HepG2 (cell line): Measurements from ENCODE around the gene RPS19BP1. TPM values are rescaled to one million over a fixed set of nuclear protein-coding genes. Genes with fewer than 3 reads are reported as not detected.

Source experiments
- AHR ChIP-seq: IDR thresholded peaks from 2 replicates; pipeline ENCODE4 v1.6.1; 2018; ENCODE audit warnings: missing genetic modification reagents, missing compliant biosample characterization
- BCL3 ChIP-seq: sonication (generic); formaldehyde crosslinking; IDR thresholded peaks from 2 replicates; pipeline ENCODE4 v1.5.1; 2020; ENCODE audit warnings: mild to moderate bottlenecking, missing genetic modification reagents, moderate library complexity
- HDAC1 ChIP-seq: sonication (generic); formaldehyde crosslinking; IDR thresholded peaks from 2 replicates; pipeline ENCODE4 v1.5.1; 2020; ENCODE audit warnings: mild to moderate bottlenecking, missing genetic modification reagents
- IRX3 ChIP-seq: sonication (generic); formaldehyde crosslinking; IDR thresholded peaks from 2 replicates; pipeline ENCODE4 v1.8.1; 2023; ENCODE audit warnings: mild to moderate bottlenecking, low read depth, missing genetic modification reagents, borderline replicate concordance
- KAT8 ChIP-seq: IDR thresholded peaks from 2 replicates; pipeline ENCODE4 v1.6.1; 2016; ENCODE audit warnings: missing genetic modification reagents, missing compliant biosample characterization
- MAF1 ChIP-seq: sonication (generic); formaldehyde crosslinking; IDR thresholded peaks from 2 replicates; pipeline ENCODE4 v1.5.0; 2020; ENCODE audit warnings: missing genetic modification reagents, borderline replicate concordance
- MEIS1 ChIP-seq: sonication (generic); formaldehyde crosslinking; IDR thresholded peaks from 2 replicates; pipeline ENCODE4 v1.9.0; 2021; ENCODE audit warnings: mild to moderate bottlenecking, missing genetic modification reagents, moderate library complexity, borderline replicate concordance
- MIXL1 ChIP-seq: IDR thresholded peaks from 2 replicates; pipeline ENCODE4 v1.6.1; 2016
- MLLT10 ChIP-seq: sonication (generic); formaldehyde crosslinking; IDR thresholded peaks from 2 replicates; pipeline ENCODE4 v1.4.0; 2020; ENCODE audit warnings: missing genetic modification reagents
- NFE2L2 ChIP-seq: fragments of 150-350 bp; IDR thresholded peaks from 2 replicates; pipeline ENCODE4 v1.6.1; 2014; ENCODE audit warnings: low read length
- NPAS2 ChIP-seq: sonication (generic); formaldehyde crosslinking; IDR thresholded peaks from 2 replicates; pipeline ENCODE4 v1.8.0; 2022; ENCODE audit warnings: mild to moderate bottlenecking, missing genetic modification reagents, borderline replicate concordance
- RBM39 ChIP-seq: fragments of 200-400 bp; formaldehyde crosslinking; IDR thresholded peaks from one replicate; pipeline ENCODE4 v1.6.1; 2018; ENCODE audit warnings: antibody characterized with exemption, mild to moderate bottlenecking, low read depth, low read length; ENCODE audit not compliant: poor library complexity, severe bottlenecking
- SAP130 ChIP-seq: IDR thresholded peaks from 2 replicates; pipeline ENCODE4 v1.6.1; 2016; ENCODE audit warnings: low read depth
- SPEN ChIP-seq: sonication (generic); formaldehyde crosslinking; IDR thresholded peaks from 2 replicates; pipeline ENCODE4 v1.5.1; 2020; ENCODE audit warnings: low read depth, mild to moderate bottlenecking, missing genetic modification reagents
- TBX2 ChIP-seq: sonication (generic); formaldehyde crosslinking; IDR thresholded peaks from 2 replicates; pipeline ENCODE4 v1.5.0; 2020; ENCODE audit warnings: missing genetic modification reagents, mild to moderate bottlenecking, borderline replicate concordance
- XBP1 ChIP-seq: sonication (generic); formaldehyde crosslinking; IDR thresholded peaks from 2 replicates; pipeline ENCODE4 v1.5.0; 2020; ENCODE audit warnings: missing genetic modification reagents
- ZBTB14 ChIP-seq: sonication (generic); formaldehyde crosslinking; IDR thresholded peaks from 2 replicates; pipeline ENCODE4 v1.4.0; 2020; ENCODE audit warnings: missing genetic modification reagents
- ZFP1 ChIP-seq: IDR thresholded peaks from 2 replicates; pipeline ENCODE4 v1.6.1; 2016
- ZFP82 ChIP-seq: sonication (generic); formaldehyde crosslinking; IDR thresholded peaks from 2 replicates; pipeline ENCODE4 v1.5.1; 2020; ENCODE audit warnings: mild to moderate bottlenecking, missing genetic modification reagents, borderline replicate concordance
- ZNF343 ChIP-seq: sonication (generic); formaldehyde crosslinking; IDR thresholded peaks from 2 replicates; pipeline ENCODE4 v1.4.0; 2020; ENCODE audit warnings: mild to moderate bottlenecking, missing genetic modification reagents
- ZNF431 ChIP-seq: sonication (generic); formaldehyde crosslinking; IDR thresholded peaks from 2 replicates; pipeline ENCODE4 v1.9.0; 2022; ENCODE audit warnings: missing genetic modification reagents, low read depth, mild to moderate bottlenecking, borderline replicate concordance
- ZNF570 ChIP-seq: sonication (generic); formaldehyde crosslinking; IDR thresholded peaks from 2 replicates; pipeline ENCODE4 v1.4.0; 2020; ENCODE audit warnings: mild to moderate bottlenecking, missing genetic modification reagents, borderline replicate concordance
- ZNF644 ChIP-seq: IDR thresholded peaks from 2 replicates; pipeline ENCODE4 v1.6.1; 2016; ENCODE audit warnings: low read depth
- ZNF720 ChIP-seq: sonication (generic); formaldehyde crosslinking; IDR thresholded peaks from 2 replicates; pipeline ENCODE4 v1.4.0; 2020; ENCODE audit warnings: missing genetic modification reagents
- ZSCAN12 ChIP-seq: sonication (generic); formaldehyde crosslinking; IDR thresholded peaks from 2 replicates; pipeline ENCODE4 v1.9.0; 2021; ENCODE audit warnings: mild to moderate bottlenecking, missing genetic modification reagents
- ZSCAN20 ChIP-seq: sonication (generic); formaldehyde crosslinking; IDR thresholded peaks from 2 replicates; pipeline ENCODE4 v1.4.0; 2020; ENCODE audit warnings: missing genetic modification reagents, mild to moderate bottlenecking, borderline replicate concordance
- polyA plus RNA-seq, 8 experiments: library from polyadenylated mRNA; depleted of rRNA in 3 of 8; stranded (reverse) in 7 of 8; unstranded in 1 of 8; fragments of >200 nt; fragmentation: Illumina TruSeq in 4 of 8; extraction: Trizol in 4 of 8; gene quantifications; 2 replicates each; pipeline versions ENCODE4 v1.2.1 to v1.2.3, GENCODE V29; 2011 to 2016; ENCODE audit warnings: low read depth in 4 of 8, missing spikeins in 1 of 8, mixed read lengths in 1 of 8; ENCODE audit not compliant: insufficient read depth in 1 of 8
- total RNA-seq, 5 experiments: library from RNA; depleted of rRNA; stranded (reverse); fragments of >200 nt; fragmentation: Illumina TruSeq; extraction: Trizol; gene quantifications; 2 replicates each; pipeline ENCODE4 v1.2.3, GENCODE V29; 2016; ENCODE audit warnings: low read depth in 1 of 5
- TF ChIP-seq, protein P1 (sequence below): sonication (generic); formaldehyde crosslinking; IDR thresholded peaks from 2 replicates; pipeline ENCODE4 v1.8.0; 2022; ENCODE audit warnings: missing genetic modification reagents, low read depth, mild to moderate bottlenecking, borderline replicate concordance

The RPS19BP1 gene
- total and polyA plus RNA-seq, 2 of the 13 experiments (the other 11 are each of a cell fraction or from before 2014, with no cell fraction given), result 44.3 to 81.3 TPM

GRCh38 chr22:39545386-39546365 lies 13.1 kb upstream of the RPS19BP1 start (continued):
- TF ChIP-seq SPEN (CRISPR knock-in tag) (peak; percentile 69; the same call in 1 of the 2 replicates), MIXL1 (CRISPR knock-in tag) (peak; percentile 75; the same call in 1 of the 2 replicates), MEIS1 (no peak), ZNF431 (CRISPR knock-in tag) (peak; percentile 36; the same call in 1 of the 2 replicates), KAT8 (peak; percentile 59), ZFP82 (0 out of 2 replicates have a peak, but pooled peaks have one; percentile 33), ZSCAN12 (CRISPR knock-in tag) (peak; percentile 94), ZNF644 (peak; percentile 67; the same call in 1 of the 2 replicates), AHR (CRISPR knock-in tag) (peak; percentile 90; the same call in 1 of the 2 replicates), TBX2 (CRISPR knock-in tag) (peak; percentile 54), NFE2L2 (no peak), IRX3 (peak; percentile 89), BCL3 (CRISPR knock-in tag) (no peak), ZNF720 (CRISPR knock-in tag) (peak; percentile 89; the same call in 1 of the 2 replicates), MLLT10 (no peak), XBP1 (no peak), RBM39 (no peak), MAF1 (peak; percentile 92; the same call in 1 of the 2 replicates), ZFP1 (no peak), HDAC1 (CRISPR knock-in tag) (no peak), NPAS2 (no peak), ZBTB14 (no peak), ZSCAN20 (CRISPR knock-in tag) (peak; percentile 87), SAP130 (CRISPR knock-in tag) (peak; percentile 74), ZNF570 (CRISPR knock-in tag) (no peak), ZNF343 (CRISPR knock-in tag) (0 out of 2 replicates have a peak, but pooled peaks have one; percentile 58)
- TF ChIP-seq, protein P1, sequence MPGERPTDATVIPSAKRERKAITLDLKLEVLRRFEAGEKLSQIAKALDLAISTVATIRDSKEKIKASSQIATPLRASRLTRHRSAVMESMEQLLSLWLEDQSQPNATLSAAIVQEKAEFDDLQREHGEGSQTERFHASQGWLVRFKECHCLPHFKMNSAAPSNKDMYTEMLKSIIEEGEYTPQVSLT (CRISPR knock-in tag), result no peak
